ENCODE data around the gene WNT9B.

Gene WNT9B

GRCh38 chr17:46866325-46866724 lies 14.9 kb downstream of the WNT9B start:
- no peak for DNase-seq (ENCODE audit: insufficient read length, low spot score)
- TF ChIP-seq CTCF (IDR thresholded peaks at IDR 0.05; ENCODE audit: insufficient read depth, missing control alignments) = no peak
- no peak for FAIRE-seq

GRCh38 chr17:46866747-46867146 lies 15.4 kb downstream of the WNT9B start:
- no peak for DNase-seq (ENCODE audit: insufficient read length, low spot score)
- TF ChIP-seq CTCF (IDR thresholded peaks at IDR 0.05; ENCODE audit: insufficient read depth, missing control alignments) = no peak
- FAIRE-seq = no peak

- FAIRE-seq = no peak
- TF ChIP-seq CTCF (IDR thresholded peaks at IDR 0.05; ENCODE audit: insufficient read depth, missing control alignments) = no peak
- no peak for DNase-seq (ENCODE audit: insufficient read length, low spot score)
Observed at GRCh38 chr17:46868689-46869187, 17.4 kb downstream of the WNT9B start.

- TF ChIP-seq CTCF (IDR thresholded peaks at IDR 0.05; ENCODE audit: insufficient read depth, missing control alignments) = no peak
- no peak for DNase-seq (ENCODE audit: insufficient read length, low spot score)
Observed at GRCh38 chr17:46869296-46869695, 17.9 kb downstream of the WNT9B start.

GRCh38 chr17:46869975-46870803 lies 18.8 kb downstream of the WNT9B start:
- DNase-seq (ENCODE audit: insufficient read length, low spot score) (no peak), FAIRE-seq (no peak)
- no peak for TF ChIP-seq CTCF (IDR thresholded peaks at IDR 0.05; ENCODE audit: insufficient read depth, missing control alignments)

More at GRCh38 chr17:46869296-46869695, 17.9 kb downstream of the WNT9B start:
- FAIRE-seq = no peak

- no peak for TF ChIP-seq CTCF (IDR thresholded peaks at IDR 0.05; ENCODE audit: insufficient read depth, missing control alignments)
- FAIRE-seq (no peak), DNase-seq (ENCODE audit: insufficient read length, low spot score) (no peak)
Observed at GRCh38 chr17:46872421-46872820, 21.0 kb downstream of the WNT9B start.
